ENCODE measurements around the gene CPSF7. TPM values are rescaled to one million over a fixed set of nuclear protein-coding genes. Genes with fewer than 3 reads are reported as not detected.

CPSF7 gene
- total and polyA plus RNA-seq, 10 of the 15 experiments (the other 5 are each of a cell fraction or from before 2014, with no cell fraction given), result 14.9 to 93.1 (median 60.9) TPM

DNA sequence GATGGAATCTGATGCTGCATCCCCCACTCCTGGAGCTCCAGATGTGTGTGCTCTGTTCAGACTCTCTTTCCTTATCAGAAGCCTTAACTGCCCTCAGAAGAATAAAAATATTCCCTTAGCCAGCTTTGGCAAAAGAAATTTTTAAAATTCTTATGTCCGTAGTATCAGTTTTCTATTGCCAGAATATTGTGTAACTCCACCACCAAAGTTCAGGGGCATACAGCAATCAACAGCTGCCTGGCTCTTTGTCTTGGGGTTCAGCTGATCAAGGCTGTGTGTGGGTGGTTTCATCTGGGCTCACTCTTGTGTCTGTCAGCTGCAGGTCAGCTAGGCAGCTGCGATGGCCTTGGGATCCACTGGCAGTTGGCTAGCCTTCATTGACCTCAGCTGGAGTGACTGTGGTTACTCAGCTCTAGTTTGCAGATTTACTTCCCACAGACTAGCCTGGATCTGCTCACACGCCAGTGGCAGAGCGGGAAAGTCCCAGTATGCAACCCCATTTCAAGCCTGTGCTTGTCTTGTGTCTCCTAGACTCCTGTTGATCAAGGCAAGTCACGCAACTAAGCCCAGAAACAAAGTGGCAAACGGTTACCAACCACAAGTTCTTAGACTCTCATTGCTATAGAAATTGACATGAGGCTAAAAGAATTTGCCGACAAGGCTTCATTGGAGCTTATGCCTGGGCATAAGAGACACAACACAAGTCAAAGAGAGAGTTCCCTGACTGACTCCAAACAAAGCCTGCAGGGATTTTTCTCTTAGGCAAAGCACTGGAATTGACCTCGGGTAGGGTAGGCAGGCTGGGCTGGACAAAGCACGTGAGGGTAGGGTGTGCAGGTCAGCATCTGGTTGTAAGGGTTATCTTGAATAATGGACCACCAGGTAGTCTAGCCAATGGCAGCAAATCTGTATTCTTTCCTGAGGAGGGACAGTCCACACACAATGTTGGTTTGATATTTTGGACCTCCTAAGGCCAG, 60.1 kb downstream of the CPSF7 start (continued):
- TF ChIP-seq NKRF (conservative IDR thresholded peaks at IDR 0.05), result no peak; the same call in 1 of the 2 replicates
- peak; percentile 63 for TF ChIP-seq EED (IDR thresholded peaks at IDR 0.05; ENCODE audit: low read depth)
- TF ChIP-seq ZNF24 (IDR thresholded peaks at IDR 0.05), result no peak
- no peak for TF ChIP-seq SMC3 (IDR thresholded peaks at IDR 0.05; ENCODE audit: borderline replicate concordance, low read length)
- peak; percentile 95; the same call in 1 of the 2 replicates for TF ChIP-seq DPF2 (IDR thresholded peaks at IDR 0.05)
- no peak for TF ChIP-seq ZNF622 (IDR thresholded peaks at IDR 0.05)
- no peak for TF ChIP-seq E2F8 (IDR thresholded peaks at IDR 0.05; ENCODE audit: low read depth, partially characterized antibody)
- TF ChIP-seq SUZ12 (IDR thresholded peaks at IDR 0.05; ENCODE audit: unreplicated experiment), result no peak
- peak; percentile 26; the same call in 1 of the 2 replicates for TF ChIP-seq ZBTB40 (IDR thresholded peaks at IDR 0.05; ENCODE audit: borderline replicate concordance)
- TF ChIP-seq, protein P1, sequence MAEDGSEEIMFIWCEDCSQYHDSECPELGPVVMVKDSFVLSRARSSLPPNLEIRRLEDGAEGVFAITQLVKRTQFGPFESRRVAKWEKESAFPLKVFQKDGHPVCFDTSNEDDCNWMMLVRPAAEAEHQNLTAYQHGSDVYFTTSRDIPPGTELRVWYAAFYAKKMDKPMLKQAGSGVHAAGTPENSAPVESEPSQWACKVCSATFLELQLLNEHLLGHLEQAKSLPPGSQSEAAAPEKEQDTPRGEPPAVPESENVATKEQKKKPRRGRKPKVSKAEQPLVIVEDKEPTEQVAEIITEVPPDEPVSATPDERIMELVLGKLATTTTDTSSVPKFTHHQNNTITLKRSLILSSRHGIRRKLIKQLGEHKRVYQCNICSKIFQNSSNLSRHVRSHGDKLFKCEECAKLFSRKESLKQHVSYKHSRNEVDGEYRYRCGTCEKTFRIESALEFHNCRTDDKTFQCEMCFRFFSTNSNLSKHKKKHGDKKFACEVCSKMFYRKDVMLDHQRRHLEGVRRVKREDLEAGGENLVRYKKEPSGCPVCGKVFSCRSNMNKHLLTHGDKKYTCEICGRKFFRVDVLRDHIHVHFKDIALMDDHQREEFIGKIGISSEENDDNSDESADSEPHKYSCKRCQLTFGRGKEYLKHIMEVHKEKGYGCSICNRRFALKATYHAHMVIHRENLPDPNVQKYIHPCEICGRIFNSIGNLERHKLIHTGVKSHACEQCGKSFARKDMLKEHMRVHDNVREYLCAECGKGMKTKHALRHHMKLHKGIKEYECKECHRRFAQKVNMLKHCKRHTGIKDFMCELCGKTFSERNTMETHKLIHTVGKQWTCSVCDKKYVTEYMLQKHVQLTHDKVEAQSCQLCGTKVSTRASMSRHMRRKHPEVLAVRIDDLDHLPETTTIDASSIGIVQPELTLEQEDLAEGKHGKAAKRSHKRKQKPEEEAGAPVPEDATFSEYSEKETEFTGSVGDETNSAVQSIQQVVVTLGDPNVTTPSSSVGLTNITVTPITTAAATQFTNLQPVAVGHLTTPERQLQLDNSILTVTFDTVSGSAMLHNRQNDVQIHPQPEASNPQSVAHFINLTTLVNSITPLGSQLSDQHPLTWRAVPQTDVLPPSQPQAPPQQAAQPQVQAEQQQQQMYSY (CRISPR knock-in tag; IDR thresholded peaks at IDR 0.05), result 0 out of 2 replicates have a peak, but pooled peaks have one; percentile 6
- no peak for TF ChIP-seq MYC (IDR thresholded peaks at IDR 0.05; ENCODE audit: insufficient read depth, insufficient read length, insufficient replicate concordance, low read length, severe bottlenecking)
- TF ChIP-seq FOXK2 (IDR thresholded peaks at IDR 0.05), result peak; percentile 34; the same call in 1 of the 2 replicates
- TF ChIP-seq RAD21 (IDR thresholded peaks at IDR 0.05; ENCODE audit: insufficient read depth, low read depth, low read length), result no peak
